Liver (tissue), 9 donors: ENCODE results near the gene CAPS. TPM values are rescaled to one million over a fixed set of nuclear protein-coding genes. Genes with fewer than 3 reads are reported as not detected.

ENCODE experiments used
- DNase-seq: peaks from one replicate; pipeline ENCODE4 v3.0.0-alpha.2; 2017; ENCODE audit warnings: low spot score
- H3K27ac ChIP-seq, 2 donors: one replicate each; pipeline ENCODE4 v1.7.0; 2013; ENCODE audit warnings: inconsistent platforms in 2 of 2, low read length in 2 of 2, control low read depth in 1 of 2, low read depth in 1 of 2, mild to moderate bottlenecking in 1 of 2
- H3K27me3 ChIP-seq, 4 donors: one replicate each; pipeline versions ENCODE4 v1.6.1 to v1.7.0; 2013; ENCODE audit warnings: low read length in 3 of 4, inconsistent platforms in 1 of 4, mild to moderate bottlenecking in 1 of 4, moderate library complexity in 1 of 4; ENCODE audit not compliant: control insufficient read depth in 4 of 4, insufficient read depth in 4 of 4
- H3K36me3 ChIP-seq, 4 donors: one replicate each; pipeline versions ENCODE4 v1.6.1 to v1.7.0; 2013; ENCODE audit warnings: low read length in 3 of 4, mild to moderate bottlenecking in 3 of 4, low read depth in 1 of 4, moderate library complexity in 1 of 4; ENCODE audit not compliant: control insufficient read depth in 4 of 4, insufficient read depth in 3 of 4
- H3K4me1 ChIP-seq, 4 donors: one replicate each; pipeline versions ENCODE4 v1.6.1 to v1.7.0; 2013; ENCODE audit warnings: low read length in 3 of 4, mild to moderate bottlenecking in 3 of 4, moderate library complexity in 1 of 4; ENCODE audit not compliant: control insufficient read depth in 4 of 4, insufficient read depth in 4 of 4
- H3K4me3 ChIP-seq, 3 donors: one replicate each; pipeline versions ENCODE4 v1.6.1 to v1.7.0; 2013; ENCODE audit warnings: low read length in 3 of 3, control low read depth in 1 of 3, low read depth in 1 of 3, mild to moderate bottlenecking in 1 of 3
- H3K9ac ChIP-seq, 2 donors: one replicate each; pipeline ENCODE4 v1.7.0; 2013; ENCODE audit warnings: low read length in 2 of 2, mild to moderate bottlenecking in 2 of 2, moderate library complexity in 2 of 2, control low read depth in 1 of 2, low read depth in 1 of 2
- H3K9me3 ChIP-seq, 4 donors: one replicate each; pipeline versions ENCODE4 v1.6.1 to v1.7.0; 2013; ENCODE audit warnings: low read length in 3 of 4; ENCODE audit not compliant: control insufficient read depth in 4 of 4
- EGR1 ChIP-seq, 2 donors: IDR thresholded peaks; 2 replicates each; pipeline ENCODE4 v1.6.1; 2016 to 2018; ENCODE audit warnings: antibody characterized with exemption in 2 of 2, low read depth in 2 of 2
- FOXA1 ChIP-seq: IDR thresholded peaks from 2 replicates; pipeline ENCODE4 v1.6.1; 2016; ENCODE audit warnings: antibody characterized with exemption
- FOXA2 ChIP-seq: IDR thresholded peaks from 2 replicates; pipeline ENCODE4 v1.6.1; 2016; ENCODE audit warnings: antibody characterized with exemption
- GABPA ChIP-seq, 2 donors: IDR thresholded peaks in 1 of 2; conservative IDR thresholded peaks in 1 of 2; 2 replicates each; pipeline ENCODE4 v1.6.1; 2016; ENCODE audit warnings: antibody characterized with exemption in 2 of 2, mild to moderate bottlenecking in 1 of 2, moderate library complexity in 1 of 2
- HNF4A ChIP-seq, 2 donors: conservative IDR thresholded peaks; 2 replicates each; pipeline ENCODE4 v1.6.1; 2016; ENCODE audit warnings: antibody characterized with exemption in 2 of 2, mild to moderate bottlenecking in 2 of 2
- HNF4G ChIP-seq: IDR thresholded peaks from 2 replicates; pipeline ENCODE4 v1.6.1; 2016; ENCODE audit warnings: antibody characterized with exemption
- JUND ChIP-seq, 2 donors: IDR thresholded peaks; 2 replicates each; pipeline ENCODE4 v1.6.1; 2016; ENCODE audit warnings: antibody characterized with exemption in 2 of 2
- NR2F2 ChIP-seq: IDR thresholded peaks from 2 replicates; pipeline ENCODE4 v1.6.1; 2016; ENCODE audit warnings: antibody characterized with exemption
- RAD21 ChIP-seq, 2 donors: IDR thresholded peaks; 2 replicates each; pipeline ENCODE4 v1.6.1; 2016; ENCODE audit warnings: antibody characterized with exemption in 2 of 2, mild to moderate bottlenecking in 2 of 2
- RXRA ChIP-seq, 2 donors: IDR thresholded peaks; 2 replicates each; pipeline ENCODE4 v1.6.1; 2017 to 2018; ENCODE audit warnings: antibody characterized with exemption in 2 of 2, mild to moderate bottlenecking in 1 of 2
- SP1 ChIP-seq: IDR thresholded peaks from 2 replicates; pipeline ENCODE4 v1.6.1; 2018; ENCODE audit warnings: antibody characterized with exemption, mild to moderate bottlenecking
- TAF1 ChIP-seq: conservative IDR thresholded peaks from 2 replicates; pipeline ENCODE4 v1.6.1; 2016; ENCODE audit warnings: antibody characterized with exemption, mild to moderate bottlenecking
- YY1 ChIP-seq: IDR thresholded peaks from 2 replicates; pipeline ENCODE4 v1.6.1; 2016; ENCODE audit warnings: antibody characterized with exemption, mild to moderate bottlenecking
- WGBS: extraction: QIAGEN DNeasy Blood & Tissue Kit; methylation state at CpG from one replicate; pipeline ENCODE4 v1.1.7; 2013; 5-methylcytosine and 5-hydroxymethylcytosine counted together
- polyA plus RNA-seq, 2 donors: library from polyadenylated mRNA; stranded (reverse) in 1 of 2; unstranded in 1 of 2; fragments of 200-250 nt in 1 of 2; fragments of >200 nt in 1 of 2; fragmentation: Nextera tagmentation in 1 of 2; extraction: Ambion mirVana in 1 of 2; gene quantifications; one replicate each; pipeline versions ENCODE4 v1.2.1 to v1.2.3, GENCODE V29; 2013 to 2015
- total RNA-seq, 2 donors: library from RNA; depleted of rRNA; stranded (reverse); fragments of >200 nt; gene quantifications; one replicate each; pipeline ENCODE4 v1.2.3, GENCODE V29; 2014
- TF ChIP-seq, protein P1 (sequence below): IDR thresholded peaks from 2 replicates; pipeline ENCODE4 v1.6.1; 2016; ENCODE audit warnings: antibody characterized with exemption, mild to moderate bottlenecking
- TF ChIP-seq, protein P2 (sequence below): IDR thresholded peaks from 2 replicates; pipeline ENCODE4 v1.6.1; 2016; ENCODE audit warnings: antibody characterized with exemption
- TF ChIP-seq, protein P3 (sequence below): fragments of 150-350 bp; IDR thresholded peaks from 2 replicates; pipeline ENCODE4 v1.5.1; 2017; ENCODE audit warnings: improper control_type of control experiment, low read depth, low read length; ENCODE audit not compliant: missing input control
- TF ChIP-seq, protein P4 (sequence below): IDR thresholded peaks from 2 replicates; pipeline ENCODE4 v1.6.1; 2016; ENCODE audit warnings: antibody characterized with exemption
- TF ChIP-seq, protein P5 (sequence below): IDR thresholded peaks from 2 replicates; pipeline ENCODE4 v1.6.1; 2016; ENCODE audit warnings: antibody characterized with exemption
- donor health status: healthy.
- donor health status: healthy.
- donor health status: healthy.
- donor health status: healthy.
- donor health status: healthy.

CAPS gene
- total and polyA plus RNA-seq, 4 donors: 2.1 to 11.4 (median 3.5) TPM

DNA sequence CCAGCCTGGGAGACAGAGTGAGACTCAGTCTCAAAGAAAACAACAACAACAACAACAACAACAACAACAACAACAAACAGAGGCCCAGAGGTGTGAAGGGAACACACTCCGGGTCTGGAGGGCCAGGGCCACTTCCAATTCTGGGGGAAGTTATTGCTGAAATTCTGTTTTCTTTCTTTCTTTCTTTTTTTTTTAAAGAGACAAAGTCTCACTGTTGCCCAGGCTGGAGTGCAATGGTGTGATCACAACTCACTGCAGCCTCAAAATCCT lies 3.5 kb upstream of the CAPS start:
- Histone ChIP-seq H3K27me3 (no peaks in the 10 kb centered on the region), H3K9ac (no peak overlapping the region), H3K27ac (no peak overlapping the region), H3K4me1 (peaks cover 6 to 32% (median 18%) of the 10 kb centered on the region in 4 donors), H3K4me3 (no peak overlapping the region), H3K36me3 (peaks cover 0 to 14% (median 4%) of the 10 kb centered on the region in 4 donors), H3K9me3 (no peaks in the 10 kb centered on the region)
- no peak for DNase-seq
- TF ChIP-seq NR2F2 (no peak), HNF4G (no peak)
- TF ChIP-seq, protein P1, sequence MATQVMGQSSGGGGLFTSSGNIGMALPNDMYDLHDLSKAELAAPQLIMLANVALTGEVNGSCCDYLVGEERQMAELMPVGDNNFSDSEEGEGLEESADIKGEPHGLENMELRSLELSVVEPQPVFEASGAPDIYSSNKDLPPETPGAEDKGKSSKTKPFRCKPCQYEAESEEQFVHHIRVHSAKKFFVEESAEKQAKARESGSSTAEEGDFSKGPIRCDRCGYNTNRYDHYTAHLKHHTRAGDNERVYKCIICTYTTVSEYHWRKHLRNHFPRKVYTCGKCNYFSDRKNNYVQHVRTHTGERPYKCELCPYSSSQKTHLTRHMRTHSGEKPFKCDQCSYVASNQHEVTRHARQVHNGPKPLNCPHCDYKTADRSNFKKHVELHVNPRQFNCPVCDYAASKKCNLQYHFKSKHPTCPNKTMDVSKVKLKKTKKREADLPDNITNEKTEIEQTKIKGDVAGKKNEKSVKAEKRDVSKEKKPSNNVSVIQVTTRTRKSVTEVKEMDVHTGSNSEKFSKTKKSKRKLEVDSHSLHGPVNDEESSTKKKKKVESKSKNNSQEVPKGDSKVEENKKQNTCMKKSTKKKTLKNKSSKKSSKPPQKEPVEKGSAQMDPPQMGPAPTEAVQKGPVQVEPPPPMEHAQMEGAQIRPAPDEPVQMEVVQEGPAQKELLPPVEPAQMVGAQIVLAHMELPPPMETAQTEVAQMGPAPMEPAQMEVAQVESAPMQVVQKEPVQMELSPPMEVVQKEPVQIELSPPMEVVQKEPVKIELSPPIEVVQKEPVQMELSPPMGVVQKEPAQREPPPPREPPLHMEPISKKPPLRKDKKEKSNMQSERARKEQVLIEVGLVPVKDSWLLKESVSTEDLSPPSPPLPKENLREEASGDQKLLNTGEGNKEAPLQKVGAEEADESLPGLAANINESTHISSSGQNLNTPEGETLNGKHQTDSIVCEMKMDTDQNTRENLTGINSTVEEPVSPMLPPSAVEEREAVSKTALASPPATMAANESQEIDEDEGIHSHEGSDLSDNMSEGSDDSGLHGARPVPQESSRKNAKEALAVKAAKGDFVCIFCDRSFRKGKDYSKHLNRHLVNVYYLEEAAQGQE: no peak
- WGBS: 94% methylated on average over 1 of the region's 1 CpG

DNA sequence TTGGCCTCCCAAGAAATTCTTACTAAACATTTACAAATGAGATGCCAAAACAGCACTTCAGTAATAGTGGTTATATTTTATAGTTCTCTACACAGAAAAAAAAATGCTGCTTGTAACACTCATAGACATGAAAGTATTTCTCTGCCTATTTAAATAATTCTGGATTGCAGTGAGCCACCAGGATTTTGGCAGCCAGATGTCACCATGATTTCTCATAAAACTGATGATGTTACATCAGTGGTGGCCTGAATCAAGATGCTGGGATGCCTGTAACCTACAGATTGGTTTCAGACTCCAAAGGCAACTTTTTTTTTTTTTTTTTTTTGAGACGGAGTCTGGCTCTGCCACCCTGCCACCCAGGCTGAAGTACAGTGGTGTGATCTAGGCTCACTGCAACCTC lies 2.7 kb upstream of the CAPS start:
- Histone ChIP-seq H3K9ac (no peak overlapping the region), H3K27me3 (no peaks in the 10 kb centered on the region), H3K4me1 (peaks cover 6 to 24% (median 15%) of the 10 kb centered on the region in 4 donors), H3K27ac (no peak overlapping the region), H3K36me3 (peaks cover 0 to 20% (median 5%) of the 10 kb centered on the region in 4 donors), H3K4me3 (no peak overlapping the region), H3K9me3 (no peaks in the 10 kb centered on the region)
- WGBS: 100% methylated on average over 1 of the region's 1 CpG
- TF ChIP-seq RAD21 (IDR thresholded peaks at IDR 0.05): no peak
- TF ChIP-seq GABPA (IDR thresholded peaks at IDR 0.05 in 1 of 2, conservative IDR thresholded peaks at IDR 0.05 in 1 of 2): no peak
- TF ChIP-seq, protein P2, sequence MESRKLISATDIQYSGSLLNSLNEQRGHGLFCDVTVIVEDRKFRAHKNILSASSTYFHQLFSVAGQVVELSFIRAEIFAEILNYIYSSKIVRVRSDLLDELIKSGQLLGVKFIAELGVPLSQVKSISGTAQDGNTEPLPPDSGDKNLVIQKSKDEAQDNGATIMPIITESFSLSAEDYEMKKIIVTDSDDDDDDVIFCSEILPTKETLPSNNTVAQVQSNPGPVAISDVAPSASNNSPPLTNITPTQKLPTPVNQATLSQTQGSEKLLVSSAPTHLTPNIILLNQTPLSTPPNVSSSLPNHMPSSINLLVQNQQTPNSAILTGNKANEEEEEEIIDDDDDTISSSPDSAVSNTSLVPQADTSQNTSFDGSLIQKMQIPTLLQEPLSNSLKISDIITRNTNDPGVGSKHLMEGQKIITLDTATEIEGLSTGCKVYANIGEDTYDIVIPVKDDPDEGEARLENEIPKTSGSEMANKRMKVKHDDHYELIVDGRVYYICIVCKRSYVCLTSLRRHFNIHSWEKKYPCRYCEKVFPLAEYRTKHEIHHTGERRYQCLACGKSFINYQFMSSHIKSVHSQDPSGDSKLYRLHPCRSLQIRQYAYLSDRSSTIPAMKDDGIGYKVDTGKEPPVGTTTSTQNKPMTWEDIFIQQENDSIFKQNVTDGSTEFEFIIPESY: no peak
- no peak for TF ChIP-seq YY1
- TF ChIP-seq NR2F2: no peak
- TF ChIP-seq HNF4G: no peak
- TF ChIP-seq, protein P3, sequence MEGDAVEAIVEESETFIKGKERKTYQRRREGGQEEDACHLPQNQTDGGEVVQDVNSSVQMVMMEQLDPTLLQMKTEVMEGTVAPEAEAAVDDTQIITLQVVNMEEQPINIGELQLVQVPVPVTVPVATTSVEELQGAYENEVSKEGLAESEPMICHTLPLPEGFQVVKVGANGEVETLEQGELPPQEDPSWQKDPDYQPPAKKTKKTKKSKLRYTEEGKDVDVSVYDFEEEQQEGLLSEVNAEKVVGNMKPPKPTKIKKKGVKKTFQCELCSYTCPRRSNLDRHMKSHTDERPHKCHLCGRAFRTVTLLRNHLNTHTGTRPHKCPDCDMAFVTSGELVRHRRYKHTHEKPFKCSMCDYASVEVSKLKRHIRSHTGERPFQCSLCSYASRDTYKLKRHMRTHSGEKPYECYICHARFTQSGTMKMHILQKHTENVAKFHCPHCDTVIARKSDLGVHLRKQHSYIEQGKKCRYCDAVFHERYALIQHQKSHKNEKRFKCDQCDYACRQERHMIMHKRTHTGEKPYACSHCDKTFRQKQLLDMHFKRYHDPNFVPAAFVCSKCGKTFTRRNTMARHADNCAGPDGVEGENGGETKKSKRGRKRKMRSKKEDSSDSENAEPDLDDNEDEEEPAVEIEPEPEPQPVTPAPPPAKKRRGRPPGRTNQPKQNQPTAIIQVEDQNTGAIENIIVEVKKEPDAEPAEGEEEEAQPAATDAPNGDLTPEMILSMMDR: no peak
- TF ChIP-seq, protein P4, sequence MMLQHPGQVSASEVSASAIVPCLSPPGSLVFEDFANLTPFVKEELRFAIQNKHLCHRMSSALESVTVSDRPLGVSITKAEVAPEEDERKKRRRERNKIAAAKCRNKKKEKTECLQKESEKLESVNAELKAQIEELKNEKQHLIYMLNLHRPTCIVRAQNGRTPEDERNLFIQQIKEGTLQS: no peak
- no peak for TF ChIP-seq FOXA1
- TF ChIP-seq, protein P5, sequence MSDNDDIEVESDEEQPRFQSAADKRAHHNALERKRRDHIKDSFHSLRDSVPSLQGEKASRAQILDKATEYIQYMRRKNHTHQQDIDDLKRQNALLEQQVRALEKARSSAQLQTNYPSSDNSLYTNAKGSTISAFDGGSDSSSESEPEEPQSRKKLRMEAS: no peak
- no peak for TF ChIP-seq EGR1 (IDR thresholded peaks at IDR 0.05; ENCODE audit: low read depth in 2 of 2)
- no peak for TF ChIP-seq RXRA (IDR thresholded peaks at IDR 0.05)
- TF ChIP-seq HNF4A (conservative IDR thresholded peaks at IDR 0.05): no peak
- no peak for TF ChIP-seq FOXA2
- no peak for TF ChIP-seq SP1
- no peak for TF ChIP-seq TAF1
- TF ChIP-seq, protein P1: no peak
- no peak for TF ChIP-seq JUND (IDR thresholded peaks at IDR 0.05)
- DNase-seq: no peak
